HFFc6 (cell line): ENCODE data around the gene RAB35. TPM values are rescaled to one million over a fixed set of nuclear protein-coding genes. Genes with fewer than 3 reads are reported as not detected.

Source experiments
- DNase-seq: peaks from one replicate; pipeline ENCODE4 v3.0.0-alpha.2; 2018
- H3K27ac Mint-ChIP-seq: 2 replicates; pipeline ENCODE4 v1.8.0; 2020; ENCODE audit warnings: mild to moderate bottlenecking, mixed read lengths
- H3K27me3 Mint-ChIP-seq: 2 replicates; pipeline ENCODE4 v1.8.0; 2021; ENCODE audit warnings: mild to moderate bottlenecking, moderate library complexity, mixed read lengths; ENCODE audit not compliant: insufficient read depth
- H3K36me3 Mint-ChIP-seq: 2 replicates; pipeline ENCODE4 v1.8.0; 2021; ENCODE audit warnings: low read depth, mixed read lengths
- H3K4me1 Mint-ChIP-seq: 2 replicates; pipeline ENCODE4 v1.8.0; 2020; ENCODE audit warnings: low read depth, mixed read lengths
- H3K4me3 Mint-ChIP-seq: 2 replicates; pipeline ENCODE4 v1.8.0; 2020; ENCODE audit warnings: mild to moderate bottlenecking, moderate library complexity, mixed read lengths
- H3K9me3 Mint-ChIP-seq: 2 replicates; pipeline ENCODE4 v1.8.0; 2020; ENCODE audit warnings: mild to moderate bottlenecking, mixed read lengths
- total RNA-seq, 6 experiments: library from RNA; stranded (reverse); fragmentation: NEBNext Ultra II Directional; extraction: Animal tissue kit (Norgen Biotek cat#: 25700); gene quantifications; 2 replicates in 1 of 6; 3 replicates in 5 of 6; pipeline ENCODE4 v1.2.3, GENCODE V29; 2021
- TF ChIP-seq, protein P1 (sequence below): fragments of 200-600 bp; sonication (generic); IDR thresholded peaks from 2 replicates; pipeline ENCODE4 v1.5.0; 2021; ENCODE audit warnings: antibody characterized with exemption, mild to moderate bottlenecking

Gene RAB35
- total RNA-seq, 6 experiments from 2014 or later = 50.5 to 62.0 (median 55.3) TPM

DNA sequence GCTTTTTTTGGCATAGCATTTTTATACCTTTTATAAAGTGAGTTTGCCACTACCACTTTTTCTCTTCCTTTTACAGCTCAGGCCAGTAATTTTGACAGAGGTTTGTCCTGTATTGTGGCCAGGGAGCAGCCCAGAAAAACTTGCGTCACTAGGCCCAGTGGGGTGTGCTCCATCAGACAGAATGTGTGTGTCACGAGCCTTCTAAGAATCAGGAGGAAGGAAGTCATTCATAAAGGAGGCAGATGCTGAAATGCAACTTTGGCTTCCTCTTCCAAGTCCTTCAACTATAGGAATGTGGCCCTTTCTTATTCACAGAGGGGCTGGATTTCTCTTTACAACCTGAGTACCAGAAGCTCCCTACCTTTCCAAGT, 10.1 kb upstream of the RAB35 start:
- no peaks in the 10 kb centered on the region for H3K9me3 Mint-ChIP-seq
- H3K36me3 Mint-ChIP-seq = peaks cover 31% of the 10 kb centered on the region
- TF ChIP-seq, protein P1, sequence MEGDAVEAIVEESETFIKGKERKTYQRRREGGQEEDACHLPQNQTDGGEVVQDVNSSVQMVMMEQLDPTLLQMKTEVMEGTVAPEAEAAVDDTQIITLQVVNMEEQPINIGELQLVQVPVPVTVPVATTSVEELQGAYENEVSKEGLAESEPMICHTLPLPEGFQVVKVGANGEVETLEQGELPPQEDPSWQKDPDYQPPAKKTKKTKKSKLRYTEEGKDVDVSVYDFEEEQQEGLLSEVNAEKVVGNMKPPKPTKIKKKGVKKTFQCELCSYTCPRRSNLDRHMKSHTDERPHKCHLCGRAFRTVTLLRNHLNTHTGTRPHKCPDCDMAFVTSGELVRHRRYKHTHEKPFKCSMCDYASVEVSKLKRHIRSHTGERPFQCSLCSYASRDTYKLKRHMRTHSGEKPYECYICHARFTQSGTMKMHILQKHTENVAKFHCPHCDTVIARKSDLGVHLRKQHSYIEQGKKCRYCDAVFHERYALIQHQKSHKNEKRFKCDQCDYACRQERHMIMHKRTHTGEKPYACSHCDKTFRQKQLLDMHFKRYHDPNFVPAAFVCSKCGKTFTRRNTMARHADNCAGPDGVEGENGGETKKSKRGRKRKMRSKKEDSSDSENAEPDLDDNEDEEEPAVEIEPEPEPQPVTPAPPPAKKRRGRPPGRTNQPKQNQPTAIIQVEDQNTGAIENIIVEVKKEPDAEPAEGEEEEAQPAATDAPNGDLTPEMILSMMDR = no peak
- DNase-seq = no peak
- no peak overlapping the region for H3K4me3 Mint-ChIP-seq
- peaks cover 7% of the 10 kb centered on the region for H3K27me3 Mint-ChIP-seq
- peak overlapping the region; percentile 47 for H3K27ac Mint-ChIP-seq
- peaks cover 19% of the 10 kb centered on the region for H3K4me1 Mint-ChIP-seq

DNA sequence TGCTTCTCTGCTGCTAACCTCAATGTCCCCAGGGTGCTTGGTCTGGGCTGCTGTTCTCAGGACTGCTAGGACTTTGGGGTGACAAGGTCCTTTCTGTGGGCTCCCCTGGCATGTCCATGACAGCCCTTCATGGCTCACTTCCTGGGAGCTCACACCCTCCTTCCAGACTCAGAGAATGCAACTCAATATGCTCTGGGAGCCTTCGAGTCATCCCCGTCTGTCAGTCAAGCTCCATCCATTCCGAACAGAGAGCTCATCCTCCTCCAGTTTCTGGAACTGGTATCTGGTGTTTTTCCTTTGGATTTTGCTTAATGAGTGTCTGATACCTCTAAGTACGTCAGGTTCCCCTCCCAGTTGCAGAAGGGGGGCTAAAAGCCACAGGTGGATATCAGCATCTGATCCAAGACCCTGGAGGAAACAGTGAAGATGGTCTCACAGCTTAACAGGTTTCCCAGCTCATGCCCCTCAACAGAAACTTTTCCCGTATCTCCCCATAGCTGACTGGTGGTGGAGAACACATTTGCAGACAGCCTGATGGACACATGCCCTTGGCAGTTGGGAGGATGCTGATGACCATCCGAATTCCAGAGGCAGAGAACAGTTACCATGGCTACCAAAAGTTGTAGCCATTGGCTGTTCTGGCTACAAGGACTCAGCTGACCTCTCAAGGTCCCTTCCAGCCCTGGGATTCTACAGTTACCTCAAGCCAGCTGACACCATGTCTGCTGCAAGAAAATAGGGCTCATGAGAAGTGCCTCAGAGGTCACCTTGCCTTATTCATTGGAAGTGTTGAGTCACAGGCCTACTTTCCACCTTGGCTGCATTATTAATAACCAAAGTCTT, 9.5 kb upstream of the RAB35 start:
- Mint-ChIP-seq H3K27me3 (peaks cover 7% of the 10 kb centered on the region), H3K9me3 (no peaks in the 10 kb centered on the region), H3K27ac (peak overlapping the region; percentile 47), H3K36me3 (peaks cover 31% of the 10 kb centered on the region), H3K4me1 (peaks cover 22% of the 10 kb centered on the region), H3K4me3 (no peak overlapping the region)
- TF ChIP-seq, protein P1 = no peak
- DNase-seq = peak; percentile 28

DNA sequence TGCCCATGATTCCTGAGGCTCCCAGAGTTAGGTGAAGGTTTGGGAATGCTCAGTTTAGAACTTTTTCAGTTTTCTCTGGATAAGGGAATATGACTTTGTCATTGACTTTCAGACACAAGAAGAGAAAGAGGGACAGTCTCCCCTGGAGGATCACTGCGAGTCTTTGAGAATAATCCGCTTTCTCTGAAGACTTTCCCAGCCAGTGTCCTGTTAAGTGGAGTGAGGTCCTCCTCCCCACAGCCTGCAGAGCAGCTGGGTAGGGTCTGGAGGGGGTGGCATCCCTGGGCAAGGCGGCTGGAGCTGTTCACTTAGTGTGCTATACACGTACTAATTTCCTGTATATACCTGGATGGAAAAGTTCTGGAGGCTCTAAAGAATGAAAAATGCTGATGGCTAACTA, 8.5 kb upstream of the RAB35 start:
- TF ChIP-seq, protein P1 = no peak
- H3K4me3 Mint-ChIP-seq = no peak overlapping the region; the same call in 1 of the 2 replicates
- no peak overlapping the region for H3K27ac Mint-ChIP-seq
- peaks cover 31% of the 10 kb centered on the region for H3K4me1 Mint-ChIP-seq
- no peaks in the 10 kb centered on the region for H3K9me3 Mint-ChIP-seq
- DNase-seq = no peak
- peaks cover 9% of the 10 kb centered on the region for H3K27me3 Mint-ChIP-seq
- H3K36me3 Mint-ChIP-seq = peaks cover 31% of the 10 kb centered on the region

DNA sequence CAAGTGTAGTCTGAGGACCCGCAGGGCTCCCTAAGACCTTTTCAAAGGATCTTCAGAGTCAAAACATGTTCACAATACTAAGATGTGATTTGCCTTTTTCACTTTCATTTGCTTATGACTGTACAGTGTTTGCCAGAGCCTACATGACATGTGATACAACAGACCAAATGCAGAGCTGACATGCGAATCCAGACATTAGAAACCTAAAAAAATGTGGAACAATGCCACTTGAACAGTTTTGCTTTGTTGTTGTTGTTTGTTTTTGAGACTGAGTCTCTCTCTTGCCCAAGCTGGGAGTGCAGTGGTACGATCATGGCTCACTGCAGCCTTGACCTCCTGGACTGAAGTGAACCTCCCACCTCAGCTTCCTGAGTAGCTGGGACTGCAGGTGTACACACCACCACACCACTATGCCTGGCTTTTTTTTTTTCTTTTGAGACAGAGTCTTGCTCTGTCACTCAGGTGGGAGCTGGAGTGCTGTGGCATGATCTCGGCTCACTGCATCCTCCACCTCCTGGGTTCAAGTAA, 5.3 kb upstream of the RAB35 start:
- Mint-ChIP-seq H3K4me1 (peaks cover 51% of the 10 kb centered on the region), H3K27me3 (peaks cover 9% of the 10 kb centered on the region), H3K36me3 (peaks cover 14% of the 10 kb centered on the region), H3K27ac (peak overlapping the region; percentile 82; the same call in 1 of the 2 replicates), H3K4me3 (no peak overlapping the region), H3K9me3 (no peaks in the 10 kb centered on the region)
- TF ChIP-seq, protein P1 = no peak
- no peak for DNase-seq

DNA sequence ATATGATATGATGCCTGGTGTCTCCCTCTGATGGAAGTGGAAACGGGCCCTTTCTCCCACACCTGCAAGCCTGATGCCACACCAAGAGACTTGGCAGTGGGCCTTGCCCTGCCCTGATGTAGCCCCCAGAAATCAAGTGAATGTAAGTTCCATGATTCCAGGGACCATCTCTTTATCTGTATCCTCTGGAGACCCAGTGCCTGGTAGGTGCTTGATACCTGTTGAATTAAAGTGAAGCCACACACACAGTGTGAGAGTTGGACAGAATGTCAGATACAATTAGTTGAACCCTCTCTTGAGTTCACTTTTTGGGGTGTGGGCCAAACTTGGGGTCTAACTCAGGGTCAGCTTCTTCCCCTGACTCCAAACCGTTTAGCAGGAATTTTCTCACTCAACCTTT, 4.8 kb upstream of the RAB35 start:
- peak overlapping the region; percentile 82 for H3K27ac Mint-ChIP-seq
- H3K36me3 Mint-ChIP-seq = peaks cover 10% of the 10 kb centered on the region
- no peaks in the 10 kb centered on the region for H3K9me3 Mint-ChIP-seq
- no peak overlapping the region for H3K4me3 Mint-ChIP-seq
- TF ChIP-seq, protein P1 = no peak
- DNase-seq = no peak
- H3K27me3 Mint-ChIP-seq = peaks cover 9% of the 10 kb centered on the region
- peaks cover 46% of the 10 kb centered on the region for H3K4me1 Mint-ChIP-seq
